Psoas muscle (tissue), 8 donors: ENCODE measurements around the gene GAGE12F. TPM values are rescaled to one million over a fixed set of nuclear protein-coding genes. Genes with fewer than 3 reads are reported as not detected.
"Not testable (repeated sequence)": the region's sequence is repeated elsewhere in the genome, so short reads cannot be mapped to it uniquely, and the experiment has no call there.

Source experiments
- ATAC-seq, 4 donors: fragments of 200-7000 bp; cut with Tn5 transposase; one replicate each; pipeline ENCODE4 v1.9.1; 2020; ENCODE audit warnings: moderate library complexity in 3 of 4, mild to moderate bottlenecking in 2 of 4
- DNase-seq, 2 donors: peaks; one replicate each; pipeline ENCODE4 v3.0.0-alpha.2; 2020
- H3K27ac ChIP-seq: fragments of 200-600 bp; one replicate; pipeline ENCODE4 v1.8.0; 2022
- H3K27me3 ChIP-seq, 3 donors: fragments of 200-600 bp in 1 of 3; one replicate each; pipeline versions ENCODE4 v1.6.1 to v1.8.0; 2013 to 2022; ENCODE audit warnings: low read length in 2 of 3, mild to moderate bottlenecking in 2 of 3, moderate library complexity in 1 of 3; ENCODE audit not compliant: insufficient read depth in 3 of 3
- H3K36me3 ChIP-seq, 2 donors: fragments of 200-600 bp in 1 of 2; one replicate each; pipeline versions ENCODE4 v1.6.1 to v1.8.0; 2013 to 2022; ENCODE audit warnings: low read depth in 1 of 2, mild to moderate bottlenecking in 1 of 2, moderate library complexity in 1 of 2; ENCODE audit not compliant: insufficient read depth in 1 of 2
- H3K4me1 ChIP-seq: fragments of 200-600 bp; one replicate; pipeline ENCODE4 v1.8.0; 2022
- H3K4me3 ChIP-seq: fragments of 200-600 bp; one replicate; pipeline ENCODE4 v1.8.0; 2022; ENCODE audit warnings: mild to moderate bottlenecking
- H3K9me3 ChIP-seq: fragments of 200-600 bp; one replicate; pipeline ENCODE4 v1.8.0; 2022
- WGBS, 3 donors: extraction: QIAGEN DNeasy Blood & Tissue Kit; methylation state at CpG; one replicate each; pipeline versions ENCODE4 v1.1.6 to v1.1.7; 2013; 5-methylcytosine and 5-hydroxymethylcytosine counted together
- intact Hi-C, 2 donors: fragments of 100-400 bp; cut with DNase I; formaldehyde crosslinking; loops; one replicate each; pipeline versions ENCODE4 v1.11.0 to v1.14.2; 2022
- polyA plus RNA-seq, 3 donors: library from polyadenylated mRNA; stranded (reverse); fragments of 200-250 nt; gene quantifications; one replicate each; pipeline ENCODE4 v1.2.3, GENCODE V29; 2013
- total RNA-seq, 4 donors: library from RNA; stranded (reverse); fragmentation: NEBNext Ultra II Directional in 2 of 4; extraction: Animal tissue kit (Norgen Biotek cat#: 25700) in 2 of 4; gene quantifications; one replicate each; pipeline versions ENCODE4 v1.2.1 to v1.2.4, GENCODE V29; 2021 to 2023
- TF ChIP-seq, protein P1 (sequence below): fragments of 200-600 bp; IDR thresholded peaks from one replicate; pipeline ENCODE4 v1.8.0; 2022; ENCODE audit warnings: antibody characterized with exemption
- donor health status: healthy with polysubstance abuse.
- donor health status: DM: no; HTN: no; CAD: no; lungs with moderate emphysema.
- donor health status: Bipolar disorder and iron deficiency.
- donor health status: healthy.
- donor health status: DM: yes; HTN: yes; CAD: no.
- donor health status: DM: no; HTN: no; CAD: no.
- donor health status: DM: no; HTN: no; CAD: no.
- donor health status: DM: yes; HTN: yes; CAD: no.

The GAGE12F gene
- total and polyA plus RNA-seq, 7 donors = not detected

DNA sequence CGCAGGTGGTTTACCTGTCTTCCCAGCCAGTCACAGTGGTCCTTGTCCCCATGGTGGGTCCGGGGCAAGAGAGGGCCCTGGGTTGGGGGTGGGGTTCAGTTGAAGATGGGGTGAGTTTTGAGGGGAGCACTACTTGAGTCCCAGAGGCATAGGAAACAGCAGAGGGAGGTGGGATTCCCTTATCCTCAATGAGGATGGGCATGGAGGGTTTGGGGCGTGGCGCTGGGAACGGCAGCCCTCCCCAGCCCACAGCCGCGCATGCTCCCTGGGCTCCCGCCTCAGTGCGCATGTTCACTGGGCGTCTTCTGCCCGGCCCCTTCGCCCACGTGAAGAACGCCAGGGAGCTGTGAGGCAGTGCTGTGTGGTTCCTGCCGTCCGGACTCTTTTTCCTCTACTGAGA, 38.1 kb downstream of the GAGE12F start, which contains the start of gene GAGE1:
GAGE1 (plus strand) TSS at position 301 of the 400 bp plus-strand sequence. CDS start 1,155 bp downstream, outside the sequence.
- DNase-seq, H3K27me3 ChIP-seq, H3K9me3 ChIP-seq, H3K4me1 ChIP-seq, intact Hi-C loops, ATAC-seq, H3K36me3 ChIP-seq, H3K27ac ChIP-seq, H3K4me3 ChIP-seq: not testable (repeated sequence)
- no CpG with 5 or more reads among the region's 16 CpGs for WGBS, 3 donors

DNA sequence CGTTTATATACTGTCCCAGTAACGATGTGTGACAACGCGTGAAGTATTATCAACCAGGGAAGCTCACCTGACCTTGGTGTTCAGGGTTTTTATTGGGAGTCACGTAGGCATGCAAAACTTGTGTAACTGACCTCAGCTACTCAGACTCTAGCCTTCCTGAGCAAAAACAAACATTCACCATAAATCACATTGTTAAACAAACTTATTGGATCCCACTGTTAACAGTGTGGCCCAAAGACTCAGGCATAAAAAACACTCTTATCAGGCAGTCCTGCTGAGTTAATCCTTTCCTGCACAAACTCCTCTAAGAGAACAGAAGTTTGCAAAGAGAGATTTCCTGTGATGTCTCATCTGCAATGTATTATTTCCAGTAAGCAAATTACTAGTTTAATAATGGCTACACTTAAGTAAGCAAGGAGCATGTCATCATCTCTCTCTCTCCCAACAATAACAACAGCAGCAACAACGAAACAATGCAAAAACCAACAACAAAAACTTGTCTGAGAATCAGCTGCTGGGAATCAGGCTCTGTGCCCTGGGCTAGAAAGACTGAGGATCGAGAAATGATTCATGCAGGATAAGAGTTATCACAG, 50.2 kb downstream of the GAGE12F start:
- Histone ChIP-seq H3K4me3 (no peak overlapping the region), H3K4me1 (no peaks in the 10 kb centered on the region), H3K9me3 (no peaks in the 10 kb centered on the region), H3K27me3 (peaks cover 0 to 22% (median 0%) of the 10 kb centered on the region in 3 donors), H3K27ac (no peak overlapping the region), H3K36me3 (no peaks in the 10 kb centered on the region)
- WGBS, 3 donors = 45 to 50% (median 46%) methylated on average over 7 of the region's 7 CpGs
- ATAC-seq = no peak
- TF ChIP-seq, protein P1, sequence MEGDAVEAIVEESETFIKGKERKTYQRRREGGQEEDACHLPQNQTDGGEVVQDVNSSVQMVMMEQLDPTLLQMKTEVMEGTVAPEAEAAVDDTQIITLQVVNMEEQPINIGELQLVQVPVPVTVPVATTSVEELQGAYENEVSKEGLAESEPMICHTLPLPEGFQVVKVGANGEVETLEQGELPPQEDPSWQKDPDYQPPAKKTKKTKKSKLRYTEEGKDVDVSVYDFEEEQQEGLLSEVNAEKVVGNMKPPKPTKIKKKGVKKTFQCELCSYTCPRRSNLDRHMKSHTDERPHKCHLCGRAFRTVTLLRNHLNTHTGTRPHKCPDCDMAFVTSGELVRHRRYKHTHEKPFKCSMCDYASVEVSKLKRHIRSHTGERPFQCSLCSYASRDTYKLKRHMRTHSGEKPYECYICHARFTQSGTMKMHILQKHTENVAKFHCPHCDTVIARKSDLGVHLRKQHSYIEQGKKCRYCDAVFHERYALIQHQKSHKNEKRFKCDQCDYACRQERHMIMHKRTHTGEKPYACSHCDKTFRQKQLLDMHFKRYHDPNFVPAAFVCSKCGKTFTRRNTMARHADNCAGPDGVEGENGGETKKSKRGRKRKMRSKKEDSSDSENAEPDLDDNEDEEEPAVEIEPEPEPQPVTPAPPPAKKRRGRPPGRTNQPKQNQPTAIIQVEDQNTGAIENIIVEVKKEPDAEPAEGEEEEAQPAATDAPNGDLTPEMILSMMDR = no peak
- intact Hi-C loops = no loop called here
- no peak for DNase-seq

Other genes with a start within 250 kb of the GAGE12F start
- gene GAGE12J, start 238.8 kb upstream of the GAGE12F start, total RNA-seq = not detected
- gene GAGE12J, start 238.8 kb upstream of the GAGE12F start, polyA plus RNA-seq = not detected
- not detected for gene GAGE13, start 229.3 kb upstream of the GAGE12F start, total RNA-seq
- gene GAGE13, start 229.3 kb upstream of the GAGE12F start, polyA plus RNA-seq = not detected
- gene GAGE12C, start 28.7 kb upstream of the GAGE12F start, total RNA-seq = not detected
- not detected for gene GAGE12C, start 28.7 kb upstream of the GAGE12F start, polyA plus RNA-seq
- not detected for gene GAGE12D, start 19.1 kb upstream of the GAGE12F start, total RNA-seq
- gene GAGE12D, start 19.1 kb upstream of the GAGE12F start, polyA plus RNA-seq = not detected
- not detected for gene GAGE12E, start 9.6 kb upstream of the GAGE12F start, total RNA-seq
- gene GAGE12E, start 9.6 kb upstream of the GAGE12F start, polyA plus RNA-seq = not detected
- not detected for gene GAGE12G, start 9.6 kb downstream of the GAGE12F start, total RNA-seq
- gene GAGE12G, start 9.6 kb downstream of the GAGE12F start, polyA plus RNA-seq = not detected
- not detected for gene GAGE12H, start 19.1 kb downstream of the GAGE12F start, total RNA-seq
- not detected for gene GAGE12H, start 19.1 kb downstream of the GAGE12F start, polyA plus RNA-seq
- not detected for gene GAGE2A, start 28.7 kb downstream of the GAGE12F start, total RNA-seq
- not detected for gene GAGE2A, start 28.7 kb downstream of the GAGE12F start, polyA plus RNA-seq
- not detected for gene GAGE1, start 38.2 kb downstream of the GAGE12F start, total RNA-seq
- not detected for gene GAGE1, start 38.2 kb downstream of the GAGE12F start, polyA plus RNA-seq
- not detected for gene PAGE1, start 135.1 kb downstream of the GAGE12F start, total RNA-seq
- gene PAGE1, start 135.1 kb downstream of the GAGE12F start, polyA plus RNA-seq = not detected